ENCODE data around the gene MUTYH.
"Not testable (repeated sequence)": the region's sequence is repeated elsewhere in the genome, so short reads cannot be mapped to it uniquely, and the experiment has no call there.

Gene MUTYH

GRCh38 chr1:45317166-45317565 lies 23.1 kb downstream of the MUTYH start:
- DNase-seq = no peak

GRCh38 chr1:45314266-45314665 lies 26.0 kb downstream of the MUTYH start:
- DNase-seq = no peak

- DNase-seq = no peak
These were observed 33.3 kb downstream of the MUTYH start for GRCh38 chr1:45306905-45307304.

- no peak for DNase-seq
These were observed 33.9 kb downstream of the MUTYH start for GRCh38 chr1:45306319-45306718.

- no peak for DNase-seq
These were observed 35.0 kb downstream of the MUTYH start for GRCh38 chr1:45305231-45305630.

GRCh38 chr1:45304311-45305081 lies 35.7 kb downstream of the MUTYH start:
- peak; percentile 26 for DNase-seq

- DNase-seq = peak; percentile 98
These were observed 36.5 kb downstream of the MUTYH start for GRCh38 chr1:45303520-45304310.

- DNase-seq = no peak
These were observed 37.6 kb downstream of the MUTYH start for GRCh38 chr1:45302505-45303150.

- no peak for DNase-seq
These were observed 39.6 kb downstream of the MUTYH start for GRCh38 chr1:45300669-45300997.

GRCh38 chr1:45299981-45300668 lies 40.1 kb downstream of the MUTYH start:
- DNase-seq = peak; percentile 90

- no peak for DNase-seq
These were observed 40.9 kb downstream of the MUTYH start for GRCh38 chr1:45299296-45299695.

- peak; percentile 77 for DNase-seq
These were observed 42.4 kb downstream of the MUTYH start for GRCh38 chr1:45297666-45298356.

GRCh38 chr1:45291716-45292115 lies 48.5 kb downstream of the MUTYH start:
- no peak for DNase-seq

GRCh38 chr1:45291002-45291401 lies 49.2 kb downstream of the MUTYH start:
- not testable (repeated sequence) for DNase-seq

- not testable (repeated sequence) for DNase-seq
These were observed 53.7 kb downstream of the MUTYH start for GRCh38 chr1:45286521-45286920.

GRCh38 chr1:45284858-45285257 lies 55.4 kb downstream of the MUTYH start:
- not testable (repeated sequence) for DNase-seq

- DNase-seq = no peak
These were observed 57.9 kb downstream of the MUTYH start for GRCh38 chr1:45282351-45282750.

Data from eye (tissue), 1 donor.